ENCODE data around the gene RBBP8NL. TPM values are rescaled to one million over a fixed set of nuclear protein-coding genes. Genes with fewer than 3 reads are reported as not detected.

Gene RBBP8NL
- total and polyA plus RNA-seq, 4 donors: under 0.01 to 0.14 TPM; not detected in 2

DNA sequence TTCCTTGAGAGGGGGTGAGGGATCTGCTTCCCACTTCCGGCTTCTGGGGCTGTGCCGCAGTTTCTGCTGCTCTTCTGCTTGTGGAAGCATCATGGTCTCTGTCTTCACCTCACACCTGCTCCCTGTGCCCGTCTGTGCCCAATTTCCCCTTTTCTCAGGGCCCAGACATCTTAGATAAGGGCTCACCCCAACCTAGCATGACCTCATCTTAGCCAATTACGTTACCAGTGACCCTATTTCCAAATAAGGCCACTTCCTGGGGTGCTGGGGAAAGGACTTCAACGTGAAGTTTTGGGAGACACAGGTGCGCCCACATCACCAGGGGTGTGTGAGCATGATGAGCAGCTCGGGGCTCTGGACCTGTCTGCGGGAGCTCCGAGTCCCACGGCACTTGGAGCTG, 20.7 kb upstream of the RBBP8NL start:
- TF ChIP-seq GABPA (IDR thresholded peaks at IDR 0.05 in 1 of 2, conservative IDR thresholded peaks at IDR 0.05 in 1 of 2): no peak
- no peak for TF ChIP-seq FOXA2 (IDR thresholded peaks at IDR 0.05)
- no peak for TF ChIP-seq SP1 (IDR thresholded peaks at IDR 0.05)
- TF ChIP-seq EGR1 (IDR thresholded peaks at IDR 0.05; ENCODE audit: low read depth in 2 of 2): no peak
- no peak for TF ChIP-seq RXRA (IDR thresholded peaks at IDR 0.05)
- TF ChIP-seq, protein P1, sequence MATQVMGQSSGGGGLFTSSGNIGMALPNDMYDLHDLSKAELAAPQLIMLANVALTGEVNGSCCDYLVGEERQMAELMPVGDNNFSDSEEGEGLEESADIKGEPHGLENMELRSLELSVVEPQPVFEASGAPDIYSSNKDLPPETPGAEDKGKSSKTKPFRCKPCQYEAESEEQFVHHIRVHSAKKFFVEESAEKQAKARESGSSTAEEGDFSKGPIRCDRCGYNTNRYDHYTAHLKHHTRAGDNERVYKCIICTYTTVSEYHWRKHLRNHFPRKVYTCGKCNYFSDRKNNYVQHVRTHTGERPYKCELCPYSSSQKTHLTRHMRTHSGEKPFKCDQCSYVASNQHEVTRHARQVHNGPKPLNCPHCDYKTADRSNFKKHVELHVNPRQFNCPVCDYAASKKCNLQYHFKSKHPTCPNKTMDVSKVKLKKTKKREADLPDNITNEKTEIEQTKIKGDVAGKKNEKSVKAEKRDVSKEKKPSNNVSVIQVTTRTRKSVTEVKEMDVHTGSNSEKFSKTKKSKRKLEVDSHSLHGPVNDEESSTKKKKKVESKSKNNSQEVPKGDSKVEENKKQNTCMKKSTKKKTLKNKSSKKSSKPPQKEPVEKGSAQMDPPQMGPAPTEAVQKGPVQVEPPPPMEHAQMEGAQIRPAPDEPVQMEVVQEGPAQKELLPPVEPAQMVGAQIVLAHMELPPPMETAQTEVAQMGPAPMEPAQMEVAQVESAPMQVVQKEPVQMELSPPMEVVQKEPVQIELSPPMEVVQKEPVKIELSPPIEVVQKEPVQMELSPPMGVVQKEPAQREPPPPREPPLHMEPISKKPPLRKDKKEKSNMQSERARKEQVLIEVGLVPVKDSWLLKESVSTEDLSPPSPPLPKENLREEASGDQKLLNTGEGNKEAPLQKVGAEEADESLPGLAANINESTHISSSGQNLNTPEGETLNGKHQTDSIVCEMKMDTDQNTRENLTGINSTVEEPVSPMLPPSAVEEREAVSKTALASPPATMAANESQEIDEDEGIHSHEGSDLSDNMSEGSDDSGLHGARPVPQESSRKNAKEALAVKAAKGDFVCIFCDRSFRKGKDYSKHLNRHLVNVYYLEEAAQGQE (IDR thresholded peaks at IDR 0.05): no peak
- TF ChIP-seq HNF4G (IDR thresholded peaks at IDR 0.05): no peak
- TF ChIP-seq NR2F2 (IDR thresholded peaks at IDR 0.05): no peak
- TF ChIP-seq JUND (IDR thresholded peaks at IDR 0.05): no peak
- TF ChIP-seq, protein P2, sequence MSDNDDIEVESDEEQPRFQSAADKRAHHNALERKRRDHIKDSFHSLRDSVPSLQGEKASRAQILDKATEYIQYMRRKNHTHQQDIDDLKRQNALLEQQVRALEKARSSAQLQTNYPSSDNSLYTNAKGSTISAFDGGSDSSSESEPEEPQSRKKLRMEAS (IDR thresholded peaks at IDR 0.05): no peak
- no peak for TF ChIP-seq TAF1 (conservative IDR thresholded peaks at IDR 0.05)
- 81% methylated on average over 10 of the region's 10 CpGs for WGBS
- H3K27me3 ChIP-seq (ENCODE audit: control insufficient read depth in 4 of 4, insufficient read depth in 4 of 4, low read length in 3 of 4): peaks cover 0 to 4% (median 0%) of the 10 kb centered on the region in 4 donors
- H3K4me3 ChIP-seq (ENCODE audit: low read depth in 1 of 3, low read length in 3 of 3): no peak overlapping the region
- no peak for DNase-seq (ENCODE audit: low spot score)
- no peak overlapping the region for H3K9ac ChIP-seq (ENCODE audit: low read depth in 1 of 2, low read length in 2 of 2)
- H3K4me1 ChIP-seq (ENCODE audit: control insufficient read depth in 4 of 4, insufficient read depth in 4 of 4, low read length in 3 of 4): peaks cover 1 to 9% (median 5%) of the 10 kb centered on the region in 4 donors
- no peaks in the 10 kb centered on the region for H3K9me3 ChIP-seq (ENCODE audit: control insufficient read depth in 4 of 4, low read length in 3 of 4)
- H3K36me3 ChIP-seq (ENCODE audit: control insufficient read depth in 4 of 4, insufficient read depth in 3 of 4, low read depth in 1 of 4, low read length in 3 of 4): no peaks in the 10 kb centered on the region
- no peak overlapping the region for H3K27ac ChIP-seq (ENCODE audit: low read depth in 1 of 2, low read length in 2 of 2)

DNA sequence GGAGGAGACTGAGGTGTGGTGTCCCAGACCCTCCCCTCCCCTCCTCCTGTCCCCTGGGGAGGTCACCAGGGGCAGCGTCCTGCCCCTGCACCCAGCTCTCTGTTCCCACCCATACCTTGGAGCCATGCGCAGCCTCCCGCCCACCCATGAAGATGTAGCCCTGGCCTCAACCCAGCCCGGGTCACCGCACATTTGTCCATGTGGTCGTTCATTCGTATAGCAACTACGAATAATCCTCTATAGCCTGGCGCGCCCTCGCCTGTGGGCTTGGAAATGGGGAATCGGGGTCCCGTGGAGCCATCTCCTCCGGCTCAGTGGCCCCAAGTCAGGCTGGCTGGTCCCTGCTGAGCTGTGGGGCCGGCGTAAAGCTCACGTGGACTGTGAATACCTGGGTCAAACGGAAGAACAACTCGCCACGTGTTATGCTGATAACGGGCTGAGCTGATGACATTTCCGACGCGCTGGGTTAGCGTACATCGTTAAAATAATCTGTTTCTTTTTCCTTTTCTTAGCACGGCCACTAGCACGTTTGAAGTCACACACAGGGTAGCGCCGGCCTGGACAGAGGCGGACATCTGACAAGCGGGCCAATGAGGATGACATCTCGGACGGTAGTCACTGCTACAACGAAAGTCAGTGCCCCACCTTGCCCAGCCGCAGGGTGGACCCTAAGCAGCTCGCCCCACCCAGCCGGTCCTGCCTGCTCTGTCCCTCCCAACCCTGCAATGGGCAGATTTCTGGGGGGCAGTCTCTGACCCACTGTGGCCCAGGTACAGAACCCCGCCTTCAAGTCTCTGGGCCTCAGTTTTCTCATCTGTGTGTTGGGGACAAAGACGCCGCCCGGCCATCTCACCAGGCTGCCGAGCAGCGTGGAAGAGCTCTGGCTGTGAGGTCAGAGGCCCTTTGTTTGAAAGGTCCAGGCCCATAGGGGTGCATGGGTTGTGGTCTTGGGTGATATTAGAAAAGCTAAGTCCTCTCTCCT, 19.8 kb upstream of the RBBP8NL start:
- peaks cover 0 to 3% (median under 1%) of the 10 kb centered on the region in 4 donors for H3K27me3 ChIP-seq (ENCODE audit: control insufficient read depth in 4 of 4, insufficient read depth in 4 of 4, low read length in 3 of 4)
- no peak overlapping the region for H3K27ac ChIP-seq (ENCODE audit: low read depth in 1 of 2, low read length in 2 of 2)
- no peaks in the 10 kb centered on the region for H3K36me3 ChIP-seq (ENCODE audit: control insufficient read depth in 4 of 4, insufficient read depth in 3 of 4, low read depth in 1 of 4, low read length in 3 of 4)
- WGBS: 87% methylated on average over 44 of the region's 44 CpGs
- DNase-seq (ENCODE audit: low spot score): no peak
- H3K4me1 ChIP-seq (ENCODE audit: control insufficient read depth in 4 of 4, insufficient read depth in 4 of 4, low read length in 3 of 4): peaks cover 1 to 9% (median 5%) of the 10 kb centered on the region in 4 donors
- H3K9ac ChIP-seq (ENCODE audit: low read depth in 1 of 2, low read length in 2 of 2): no peak overlapping the region
- H3K9me3 ChIP-seq (ENCODE audit: control insufficient read depth in 4 of 4, low read length in 3 of 4): no peaks in the 10 kb centered on the region
- H3K4me3 ChIP-seq (ENCODE audit: low read depth in 1 of 3, low read length in 3 of 3): no peak overlapping the region
- no peak for TF ChIP-seq FOXA2 (IDR thresholded peaks at IDR 0.05)
- TF ChIP-seq, protein P1 (IDR thresholded peaks at IDR 0.05): no peak
- no peak for TF ChIP-seq RXRA (IDR thresholded peaks at IDR 0.05)
- no peak for TF ChIP-seq EGR1 (IDR thresholded peaks at IDR 0.05; ENCODE audit: low read depth in 2 of 2)
- TF ChIP-seq HNF4G (IDR thresholded peaks at IDR 0.05): no peak
- no peak for TF ChIP-seq GABPA (IDR thresholded peaks at IDR 0.05 in 1 of 2, conservative IDR thresholded peaks at IDR 0.05 in 1 of 2)
- TF ChIP-seq, protein P3, sequence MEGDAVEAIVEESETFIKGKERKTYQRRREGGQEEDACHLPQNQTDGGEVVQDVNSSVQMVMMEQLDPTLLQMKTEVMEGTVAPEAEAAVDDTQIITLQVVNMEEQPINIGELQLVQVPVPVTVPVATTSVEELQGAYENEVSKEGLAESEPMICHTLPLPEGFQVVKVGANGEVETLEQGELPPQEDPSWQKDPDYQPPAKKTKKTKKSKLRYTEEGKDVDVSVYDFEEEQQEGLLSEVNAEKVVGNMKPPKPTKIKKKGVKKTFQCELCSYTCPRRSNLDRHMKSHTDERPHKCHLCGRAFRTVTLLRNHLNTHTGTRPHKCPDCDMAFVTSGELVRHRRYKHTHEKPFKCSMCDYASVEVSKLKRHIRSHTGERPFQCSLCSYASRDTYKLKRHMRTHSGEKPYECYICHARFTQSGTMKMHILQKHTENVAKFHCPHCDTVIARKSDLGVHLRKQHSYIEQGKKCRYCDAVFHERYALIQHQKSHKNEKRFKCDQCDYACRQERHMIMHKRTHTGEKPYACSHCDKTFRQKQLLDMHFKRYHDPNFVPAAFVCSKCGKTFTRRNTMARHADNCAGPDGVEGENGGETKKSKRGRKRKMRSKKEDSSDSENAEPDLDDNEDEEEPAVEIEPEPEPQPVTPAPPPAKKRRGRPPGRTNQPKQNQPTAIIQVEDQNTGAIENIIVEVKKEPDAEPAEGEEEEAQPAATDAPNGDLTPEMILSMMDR (IDR thresholded peaks at IDR 0.05; ENCODE audit: low read depth, low read length, missing input control): no peak
- no peak for TF ChIP-seq YY1 (IDR thresholded peaks at IDR 0.05)
- TF ChIP-seq FOXA1 (IDR thresholded peaks at IDR 0.05): no peak
- TF ChIP-seq NR2F2 (IDR thresholded peaks at IDR 0.05): no peak
- TF ChIP-seq, protein P4, sequence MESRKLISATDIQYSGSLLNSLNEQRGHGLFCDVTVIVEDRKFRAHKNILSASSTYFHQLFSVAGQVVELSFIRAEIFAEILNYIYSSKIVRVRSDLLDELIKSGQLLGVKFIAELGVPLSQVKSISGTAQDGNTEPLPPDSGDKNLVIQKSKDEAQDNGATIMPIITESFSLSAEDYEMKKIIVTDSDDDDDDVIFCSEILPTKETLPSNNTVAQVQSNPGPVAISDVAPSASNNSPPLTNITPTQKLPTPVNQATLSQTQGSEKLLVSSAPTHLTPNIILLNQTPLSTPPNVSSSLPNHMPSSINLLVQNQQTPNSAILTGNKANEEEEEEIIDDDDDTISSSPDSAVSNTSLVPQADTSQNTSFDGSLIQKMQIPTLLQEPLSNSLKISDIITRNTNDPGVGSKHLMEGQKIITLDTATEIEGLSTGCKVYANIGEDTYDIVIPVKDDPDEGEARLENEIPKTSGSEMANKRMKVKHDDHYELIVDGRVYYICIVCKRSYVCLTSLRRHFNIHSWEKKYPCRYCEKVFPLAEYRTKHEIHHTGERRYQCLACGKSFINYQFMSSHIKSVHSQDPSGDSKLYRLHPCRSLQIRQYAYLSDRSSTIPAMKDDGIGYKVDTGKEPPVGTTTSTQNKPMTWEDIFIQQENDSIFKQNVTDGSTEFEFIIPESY (IDR thresholded peaks at IDR 0.05): no peak
- no peak for TF ChIP-seq HNF4A (conservative IDR thresholded peaks at IDR 0.05)
- no peak for TF ChIP-seq RAD21 (IDR thresholded peaks at IDR 0.05)
- no peak for TF ChIP-seq SP1 (IDR thresholded peaks at IDR 0.05)
- TF ChIP-seq TAF1 (conservative IDR thresholded peaks at IDR 0.05): no peak
- TF ChIP-seq, protein P5, sequence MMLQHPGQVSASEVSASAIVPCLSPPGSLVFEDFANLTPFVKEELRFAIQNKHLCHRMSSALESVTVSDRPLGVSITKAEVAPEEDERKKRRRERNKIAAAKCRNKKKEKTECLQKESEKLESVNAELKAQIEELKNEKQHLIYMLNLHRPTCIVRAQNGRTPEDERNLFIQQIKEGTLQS (IDR thresholded peaks at IDR 0.05): no peak
- TF ChIP-seq JUND (IDR thresholded peaks at IDR 0.05): no peak
